CD8-positive, alpha-beta memory T cell (primary cell): ENCODE results near the gene MAP1LC3B. TPM values are rescaled to one million over a fixed set of nuclear protein-coding genes. Genes with fewer than 3 reads are reported as not detected.
A peak's percentile ranks its signal among the peaks of the same experiment; 100 is the strongest.

Source experiments
- CTCF ChIA-PET: fragments of 350-600 bp; sonication (Branson Sonifier 250); formaldehyde crosslinking; loops from one replicate; lab custom pipeline; 2021; ENCODE audit warnings: antibody characterized with exemption; lab: Charles Lee
- POLR2A ChIA-PET: fragments of 350-600 bp; sonication (Branson Sonifier 250); formaldehyde crosslinking; loops from one replicate; lab custom pipeline; 2021; ENCODE audit warnings: antibody characterized with exemption; lab: Charles Lee
- DNase-seq, 5 donors: peaks; one replicate each; pipeline versions ENCODE4 v3.0.0 to v3.0.0-alpha.2; 2020 to 2022; ENCODE audit warnings: mixed read lengths in 1 of 5
- H3K27ac ChIP-seq: one replicate; pipeline ENCODE4 v1.7.0; 2013; ENCODE audit warnings: low read depth, mild to moderate bottlenecking, low read length, moderate library complexity
- H3K27me3 ChIP-seq: 2 replicates; pipeline ENCODE4 v1.7.0; 2013; ENCODE audit warnings: low read length, mild to moderate bottlenecking; ENCODE audit not compliant: insufficient read depth, poor library complexity, severe bottlenecking
- H3K36me3 ChIP-seq: 2 replicates; pipeline ENCODE4 v1.7.0; 2013; ENCODE audit warnings: mild to moderate bottlenecking, low read length, moderate library complexity; ENCODE audit not compliant: insufficient read depth
- H3K4me1 ChIP-seq: 2 replicates; pipeline ENCODE4 v1.7.0; 2013; ENCODE audit warnings: mild to moderate bottlenecking, low read length, moderate library complexity; ENCODE audit not compliant: insufficient read depth
- H3K4me3 ChIP-seq: 2 replicates; pipeline ENCODE4 v1.7.0; 2013; ENCODE audit warnings: mild to moderate bottlenecking, low read length
- H3K9me3 ChIP-seq: 2 replicates; pipeline ENCODE4 v1.7.0; 2013; ENCODE audit warnings: mild to moderate bottlenecking, low read length
- H3K27ac Mint-ChIP-seq, 8 donors: one replicate each; pipeline ENCODE4 v1.8.0; 2020 to 2021; ENCODE audit warnings: mixed read lengths in 8 of 8, mild to moderate bottlenecking in 6 of 8, inconsistent platforms in 3 of 8, moderate library complexity in 3 of 8
- H3K27me3 Mint-ChIP-seq, 2 donors: one replicate each; pipeline ENCODE4 v1.8.0; 2020 to 2021; ENCODE audit warnings: mixed read lengths in 2 of 2, mild to moderate bottlenecking in 1 of 2, moderate library complexity in 1 of 2
- H3K36me3 Mint-ChIP-seq, 3 donors: one replicate each; pipeline ENCODE4 v1.8.0; 2020 to 2021; ENCODE audit warnings: mixed read lengths in 3 of 3, inconsistent platforms in 1 of 3, mild to moderate bottlenecking in 1 of 3
- H3K4me1 Mint-ChIP-seq, 3 donors: one replicate each; pipeline ENCODE4 v1.8.0; 2020 to 2021; ENCODE audit warnings: mixed read lengths in 3 of 3, inconsistent platforms in 1 of 3, mild to moderate bottlenecking in 1 of 3
- H3K4me3 Mint-ChIP-seq, 7 donors: one replicate each; pipeline ENCODE4 v1.8.0; 2020 to 2021; ENCODE audit warnings: mixed read lengths in 7 of 7, mild to moderate bottlenecking in 6 of 7, moderate library complexity in 4 of 7, inconsistent platforms in 2 of 7
- H3K9me3 Mint-ChIP-seq, 5 donors: one replicate each; pipeline ENCODE4 v1.8.0; 2020 to 2022; ENCODE audit warnings: mixed read lengths in 5 of 5, mild to moderate bottlenecking in 3 of 5, moderate library complexity in 2 of 5, inconsistent platforms in 1 of 5
- polyA plus RNA-seq: library from polyadenylated mRNA; unstranded; fragments of 300-500 nt; fragmentation: Illumina TruSeq; gene quantifications from one replicate; pipeline ENCODE4 v1.2.3, GENCODE V29; 2021
- total RNA-seq, 2 experiments: library from RNA; stranded (reverse); gene quantifications; one replicate each; pipeline ENCODE4 v1.2.3, GENCODE V29; 2021

Gene MAP1LC3B
- total and polyA plus RNA-seq, 3 experiments from 2014 or later = 47.1 to 151 (median 51.5) TPM

GRCh38 chr16:87393680-87394055, 1.5 kb downstream of the MAP1LC3B start:
- peak overlapping the region; percentile 91 to 95 (median 92) for H3K4me3 Mint-ChIP-seq
- ChIA-PET CTCF (interaction anchor here (1.1 to 4.6 kb wide), 7 partner anchors 11 to 242 kb away, joined by 4 to 41 read pairs (median 4); partner anchors contain the start of genes C16orf95 and FBXO31), POLR2A (interaction anchor here (2.5 to 3.5 kb wide), 2 partner anchors 10 to 76 kb away, joined by 11 to 38 read pairs; partner anchors contain the start of genes C16orf95 and FBXO31)
- H3K27ac Mint-ChIP-seq = peak overlapping the region; percentile 87 to 98 (median 94)
- DNase-seq = no peak
- Histone ChIP-seq H3K9me3 (no peaks in the 10 kb centered on the region), H3K27ac (peak overlapping the region; percentile 49), H3K4me1 (peaks cover 35% of the 10 kb centered on the region), H3K27me3 (no peaks in the 10 kb centered on the region), H3K4me3 (peak overlapping the region; percentile 49), H3K36me3 (peaks cover 10% of the 10 kb centered on the region)
- no peaks in the 10 kb centered on the region for H3K9me3 Mint-ChIP-seq
- H3K4me1 Mint-ChIP-seq = peaks cover 37 to 65% (median 51%) of the 10 kb centered on the region in 3 donors
- no peaks in the 10 kb centered on the region for H3K27me3 Mint-ChIP-seq
- H3K36me3 Mint-ChIP-seq = peaks cover 0 to 29% (median 4%) of the 10 kb centered on the region in 3 donors

- Mint-ChIP-seq H3K4me1 (peaks cover 36 to 64% (median 50%) of the 10 kb centered on the region in 3 donors), H3K36me3 (peaks cover 4 to 42% (median 7%) of the 10 kb centered on the region in 3 donors), H3K4me3 (peak overlapping the region in 3 of 7 donors; percentile 59 to 91 (median 62)), H3K27ac (peak overlapping the region in 6 of 8 donors; percentile 17 to 74 (median 52)), H3K9me3 (no peaks in the 10 kb centered on the region), H3K27me3 (no peaks in the 10 kb centered on the region)
- DNase-seq = no peak
- Histone ChIP-seq H3K27me3 (no peaks in the 10 kb centered on the region), H3K27ac (no peak overlapping the region), H3K4me1 (peaks cover 30% of the 10 kb centered on the region), H3K36me3 (peaks cover 18% of the 10 kb centered on the region), H3K4me3 (no peak overlapping the region), H3K9me3 (no peaks in the 10 kb centered on the region)
- ChIA-PET POLR2A (interaction anchor here (0.6 to 3.5 kb wide), 3 partner anchors 10 to 78 kb away, joined by 3 to 38 read pairs (median 3); partner anchors contain the start of genes C16orf95 and FBXO31), CTCF (interaction anchor here (0.8 to 4.6 kb wide), 6 partner anchors 13 to 78 kb away, joined by 3 to 41 read pairs (median 6); partner anchors contain the start of genes C16orf95 and FBXO31)
Observed at GRCh38 chr16:87395181-87395842, 3.2 kb downstream of the MAP1LC3B start.

GRCh38 chr16:87404764-87405625, 12.9 kb downstream of the MAP1LC3B start:
- H3K36me3 ChIP-seq = peaks cover 50% of the 10 kb centered on the region
- no peaks in the 10 kb centered on the region for H3K9me3 ChIP-seq
- no peak overlapping the region for H3K4me3 Mint-ChIP-seq
- H3K36me3 Mint-ChIP-seq = peaks cover 3 to 76% (median 5%) of the 10 kb centered on the region in 3 donors
- ChIA-PET CTCF (no interaction called here), POLR2A (interaction anchor here (0.7 to 0.9 kb wide), 2 partner anchors 10 to 21 kb away, joined by 3 read pairs; partner anchors contain the start of gene FBXO31)
- no peaks in the 10 kb centered on the region for H3K27me3 Mint-ChIP-seq
- no peaks in the 10 kb centered on the region for H3K4me1 Mint-ChIP-seq
- peak overlapping the region in 2 of 8 donors; percentile 23 to 74 for H3K27ac Mint-ChIP-seq
- H3K9me3 Mint-ChIP-seq = no peaks in the 10 kb centered on the region
- no peaks in the 10 kb centered on the region for H3K27me3 ChIP-seq
- DNase-seq = peak in 1 of 5 donors; percentile 30
- H3K4me3 ChIP-seq = no peak overlapping the region
- no peak overlapping the region for H3K27ac ChIP-seq
- H3K4me1 ChIP-seq = no peaks in the 10 kb centered on the region

GRCh38 chr16:87406495-87407088, 14.5 kb downstream of the MAP1LC3B start:
- ChIA-PET CTCF (no interaction called here), POLR2A (no interaction called here)
- no peak for DNase-seq
- no peaks in the 10 kb centered on the region for H3K27me3 ChIP-seq
- H3K9me3 Mint-ChIP-seq = no peaks in the 10 kb centered on the region
- H3K4me1 ChIP-seq = no peaks in the 10 kb centered on the region
- peak overlapping the region in 2 of 8 donors; percentile 35 to 50 for H3K27ac Mint-ChIP-seq
- no peak overlapping the region for H3K4me3 ChIP-seq
- H3K27ac ChIP-seq = no peak overlapping the region
- peaks cover 41% of the 10 kb centered on the region for H3K36me3 ChIP-seq
- H3K4me1 Mint-ChIP-seq = no peaks in the 10 kb centered on the region
- H3K4me3 Mint-ChIP-seq = no peak overlapping the region
- H3K27me3 Mint-ChIP-seq = peaks cover 0 to 2% of the 10 kb centered on the region in 2 donors
- H3K9me3 ChIP-seq = no peaks in the 10 kb centered on the region
- peaks cover 5 to 77% (median 6%) of the 10 kb centered on the region in 3 donors for H3K36me3 Mint-ChIP-seq

GRCh38 chr16:87407511-87408112, 15.5 kb downstream of the MAP1LC3B start:
- no peaks in the 10 kb centered on the region for H3K9me3 Mint-ChIP-seq
- Histone ChIP-seq H3K4me3 (no peak overlapping the region), H3K36me3 (peaks cover 34% of the 10 kb centered on the region), H3K27ac (no peak overlapping the region), H3K4me1 (no peaks in the 10 kb centered on the region), H3K9me3 (no peaks in the 10 kb centered on the region), H3K27me3 (no peaks in the 10 kb centered on the region)
- CTCF ChIA-PET = no interaction called here
- peak overlapping the region in 1 of 7 donors; percentile 9 for H3K4me3 Mint-ChIP-seq
- POLR2A ChIA-PET = no interaction called here
- DNase-seq = no peak
- H3K4me1 Mint-ChIP-seq = no peaks in the 10 kb centered on the region
- peaks cover 4 to 80% (median 6%) of the 10 kb centered on the region in 3 donors for H3K36me3 Mint-ChIP-seq
- peaks cover 0 to 2% of the 10 kb centered on the region in 2 donors for H3K27me3 Mint-ChIP-seq
- peak overlapping the region in 5 of 8 donors; percentile 12 to 87 (median 32) for H3K27ac Mint-ChIP-seq

- no peak overlapping the region for H3K4me3 ChIP-seq
- no peaks in the 10 kb centered on the region for H3K27me3 ChIP-seq
- no peak overlapping the region for H3K27ac ChIP-seq
- ChIA-PET POLR2A (no interaction called here), CTCF (no interaction called here)
- Mint-ChIP-seq H3K9me3 (no peaks in the 10 kb centered on the region), H3K27me3 (peaks cover 0 to 2% of the 10 kb centered on the region in 2 donors), H3K27ac (no peak overlapping the region), H3K4me1 (no peaks in the 10 kb centered on the region), H3K36me3 (peaks cover 2 to 77% (median 3%) of the 10 kb centered on the region in 3 donors), H3K4me3 (no peak overlapping the region)
- no peaks in the 10 kb centered on the region for H3K9me3 ChIP-seq
- H3K36me3 ChIP-seq = peaks cover 22% of the 10 kb centered on the region
- H3K4me1 ChIP-seq = no peaks in the 10 kb centered on the region
- DNase-seq = no peak
Observed at GRCh38 chr16:87409153-87409552, 17.0 kb downstream of the MAP1LC3B start.

GRCh38 chr16:87409781-87410180, 17.6 kb downstream of the MAP1LC3B start:
- Mint-ChIP-seq H3K27me3 (peaks cover 0 to 2% of the 10 kb centered on the region in 2 donors), H3K9me3 (no peaks in the 10 kb centered on the region), H3K4me1 (no peaks in the 10 kb centered on the region), H3K36me3 (peaks cover 2 to 76% (median 3%) of the 10 kb centered on the region in 3 donors), H3K4me3 (no peak overlapping the region), H3K27ac (peak overlapping the region in 1 of 8 donors; percentile 58)
- no peaks in the 10 kb centered on the region for H3K27me3 ChIP-seq
- H3K4me1 ChIP-seq = no peaks in the 10 kb centered on the region
- POLR2A ChIA-PET = no interaction called here
- no peak overlapping the region for H3K27ac ChIP-seq
- CTCF ChIA-PET = no interaction called here
- H3K4me3 ChIP-seq = no peak overlapping the region
- DNase-seq = no peak
- H3K36me3 ChIP-seq = peaks cover 16% of the 10 kb centered on the region
- H3K9me3 ChIP-seq = no peaks in the 10 kb centered on the region
